GM18867 (cell line): ENCODE data around the gene RBP5.
"Not testable (repeated sequence)": the region's sequence is repeated elsewhere in the genome, so short reads cannot be mapped to it uniquely, and the experiment has no call there.

Source experiments
- ATAC-seq: cut with Tn5 transposase; IDR thresholded peaks from one replicate; pipeline ENCODE4 v1.9.1; 2021; ENCODE audit warnings: mild to moderate bottlenecking, moderate library complexity; ENCODE audit not compliant: unreplicated experiment

RBP5 gene

GRCh38 chr12:7123806-7124522 lies 4.7 kb downstream of the RBP5 start:
- ATAC-seq: no peak

- ATAC-seq: no peak
These were observed 5.6 kb downstream of the RBP5 start for GRCh38 chr12:7122811-7123769.

DNA sequence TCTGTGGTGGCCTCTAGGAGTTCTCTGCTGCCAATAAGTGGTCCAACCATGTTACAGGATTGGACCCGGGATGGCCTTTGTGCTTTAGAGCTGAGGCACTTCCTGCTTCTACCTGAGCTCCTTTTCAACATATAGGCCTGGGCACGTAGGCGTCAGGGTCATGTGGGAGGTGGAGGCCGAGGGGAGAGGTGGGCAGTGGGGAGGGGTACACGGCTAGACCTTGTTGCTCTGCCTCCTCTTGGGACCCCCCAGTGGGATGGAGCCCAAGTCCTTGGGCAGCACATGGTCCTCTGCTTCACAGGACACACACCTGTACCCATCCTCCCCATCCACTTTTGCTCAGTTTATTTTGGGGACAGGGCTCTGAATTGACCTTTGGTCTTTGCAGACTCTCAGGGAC lies 7.4 kb downstream of the RBP5 start:
- ATAC-seq: no peak

GRCh38 chr12:7120166-7120565 lies 8.5 kb downstream of the RBP5 start:
- ATAC-seq: no peak

GRCh38 chr12:7118881-7119280 lies 9.8 kb downstream of the RBP5 start:
- no peak for ATAC-seq

GRCh38 chr12:7117670-7118069 lies 11.0 kb downstream of the RBP5 start:
- no peak for ATAC-seq

DNA sequence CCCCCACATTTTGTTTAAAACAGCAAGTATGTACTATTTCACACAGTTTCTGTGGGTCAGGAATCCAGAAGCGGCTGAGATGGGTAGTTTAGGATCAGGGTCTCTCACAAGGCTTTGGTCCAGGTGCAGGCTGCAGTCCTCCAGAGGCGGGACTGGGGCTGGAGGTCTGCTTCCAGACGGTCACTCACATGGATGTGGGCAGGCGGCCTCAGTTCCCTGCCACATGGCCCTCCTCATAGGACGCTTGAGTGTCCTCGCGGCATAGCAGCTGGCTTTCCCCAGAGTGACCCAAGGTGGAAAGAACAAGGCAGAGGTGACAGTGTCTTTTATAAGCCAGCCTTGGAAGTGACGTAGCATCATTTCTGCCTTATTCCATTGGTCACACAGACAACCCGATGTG lies 11.8 kb downstream of the RBP5 start:
- no peak for ATAC-seq

DNA sequence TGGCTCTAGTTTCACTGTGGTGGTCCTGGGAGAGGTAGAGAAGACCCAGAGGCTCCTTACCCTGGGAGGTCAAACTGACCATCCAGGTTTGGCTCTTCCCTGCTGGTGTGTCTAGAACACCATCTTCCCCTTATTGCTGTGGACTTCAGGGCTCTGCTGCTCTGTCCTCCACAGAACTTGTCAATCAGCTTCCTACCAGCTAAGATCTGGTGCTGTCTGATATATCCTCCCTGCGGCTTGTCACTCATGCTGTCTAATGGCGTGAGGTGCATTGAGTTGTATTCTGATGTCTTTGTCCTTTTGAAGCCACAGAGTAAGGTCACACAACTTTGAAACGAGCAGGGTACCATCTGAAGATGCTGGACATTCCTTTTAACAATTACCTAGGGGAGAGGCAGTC lies 12.5 kb downstream of the RBP5 start:
- no peak for ATAC-seq

GRCh38 chr12:7114851-7115250 lies 13.8 kb downstream of the RBP5 start:
- no peak for ATAC-seq

DNA sequence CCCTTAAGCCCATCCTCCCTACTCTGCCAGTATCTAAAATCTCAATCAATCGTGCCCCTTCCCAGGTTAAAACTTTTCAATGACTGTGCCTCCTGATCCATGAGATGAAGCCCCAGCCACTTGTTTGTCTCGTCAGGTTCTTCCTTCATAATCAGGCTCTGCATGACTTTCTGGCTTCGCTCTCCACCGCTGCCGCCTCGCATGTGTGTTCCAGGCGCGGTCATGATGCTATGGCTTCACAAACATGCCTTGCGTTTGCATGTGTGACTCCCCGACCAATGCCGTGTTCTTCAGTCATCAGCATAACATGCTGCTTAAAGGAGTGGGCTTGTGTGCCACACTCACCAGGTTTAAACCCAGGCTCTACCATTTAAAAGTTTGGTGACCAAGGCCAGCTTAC lies 14.7 kb downstream of the RBP5 start:
- ATAC-seq: no peak

GRCh38 chr12:7113389-7113871 lies 15.3 kb downstream of the RBP5 start:
- no peak for ATAC-seq

- ATAC-seq: no peak
These were observed 16.6 kb downstream of the RBP5 start for GRCh38 chr12:7112041-7112440.

DNA sequence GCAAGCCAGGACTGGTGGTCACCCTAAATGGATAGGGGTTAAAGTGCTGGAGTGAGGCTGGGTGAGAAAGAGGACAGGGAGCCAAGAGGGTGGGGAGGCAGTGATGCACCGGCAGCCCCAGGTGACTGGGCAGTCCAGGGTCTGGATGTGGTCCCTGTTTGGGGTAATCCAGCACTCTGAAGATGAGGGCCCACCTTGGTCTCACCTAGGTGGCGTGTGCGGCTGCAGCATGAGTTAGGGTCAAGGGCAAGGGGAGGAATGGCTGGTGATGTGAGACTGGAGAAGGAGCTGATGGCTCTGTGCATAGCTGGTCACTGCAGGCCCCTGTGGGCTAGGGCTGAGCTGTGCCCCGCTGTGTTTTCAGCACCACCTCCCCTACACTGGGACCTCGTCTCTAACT lies 18.0 kb downstream of the RBP5 start:
- no peak for ATAC-seq

DNA sequence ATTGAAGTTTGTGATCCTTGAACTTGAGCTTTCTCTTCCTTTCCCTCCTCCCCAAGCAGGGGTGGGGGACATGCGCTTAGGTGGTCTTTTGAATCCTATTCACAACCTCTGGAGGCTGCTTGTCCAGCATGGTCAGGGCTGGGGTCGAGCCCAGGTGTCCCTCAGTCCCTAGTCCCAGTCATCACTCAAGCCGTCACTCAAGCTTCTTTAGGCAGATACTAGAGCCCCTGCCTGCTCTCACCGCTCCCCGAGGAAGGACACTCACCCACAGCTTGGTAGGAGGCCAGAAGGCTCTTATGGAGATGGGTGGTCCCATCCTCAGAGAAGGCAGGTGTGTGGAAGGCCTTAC lies 19.1 kb downstream of the RBP5 start:
- ATAC-seq: no peak

- ATAC-seq: peak; percentile 46
These were observed 19.7 kb downstream of the RBP5 start, which contains the start of gene C1RL for GRCh38 chr12:7108796-7109571. C1RL (minus strand) TSS chr12:7109214; CDS start chr12:7109180, 34 bp downstream.

DNA sequence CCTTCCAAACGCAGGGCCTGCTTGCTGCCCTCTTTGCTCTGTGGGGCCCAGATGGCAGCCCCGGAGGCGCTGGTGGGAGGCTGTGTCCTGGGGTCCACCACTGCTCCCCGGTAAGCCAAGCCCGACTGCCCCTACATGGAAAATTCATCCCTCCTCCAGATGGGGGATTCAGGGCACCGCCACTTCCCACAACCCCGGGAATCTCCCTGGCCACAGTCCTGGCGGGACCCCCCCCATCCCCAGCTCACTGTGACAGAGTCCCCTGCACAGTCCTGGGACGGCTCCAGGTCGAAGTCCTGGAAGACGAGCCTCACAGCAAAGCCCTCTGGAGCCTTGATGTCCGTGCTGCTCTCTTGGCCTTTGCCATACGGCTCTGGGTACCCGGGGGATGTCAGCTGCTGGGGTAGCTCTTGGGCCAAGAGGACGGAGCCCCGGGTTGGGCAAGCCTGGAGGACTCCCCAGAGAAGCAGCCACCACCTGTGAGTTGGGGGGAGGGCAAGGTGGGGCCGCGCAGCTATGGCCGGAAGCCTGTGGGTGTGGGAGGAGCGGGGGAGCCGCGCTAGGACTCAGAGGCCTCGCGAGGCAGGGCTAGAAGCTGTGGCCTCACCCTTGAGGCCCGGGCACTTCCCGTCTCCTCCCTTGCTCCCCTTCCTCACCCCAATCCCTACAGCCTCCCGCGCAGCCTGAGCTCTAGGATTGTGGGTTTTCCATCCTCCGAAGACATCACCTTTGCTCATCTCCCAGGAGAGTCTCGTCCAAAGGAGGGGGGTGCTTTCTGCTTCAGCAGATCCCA lies 20.5 kb downstream of the RBP5 start:
- peak; percentile 89 for ATAC-seq

- no peak for ATAC-seq
These were observed 21.1 kb downstream of the RBP5 start for GRCh38 chr12:7107636-7108002.

DNA sequence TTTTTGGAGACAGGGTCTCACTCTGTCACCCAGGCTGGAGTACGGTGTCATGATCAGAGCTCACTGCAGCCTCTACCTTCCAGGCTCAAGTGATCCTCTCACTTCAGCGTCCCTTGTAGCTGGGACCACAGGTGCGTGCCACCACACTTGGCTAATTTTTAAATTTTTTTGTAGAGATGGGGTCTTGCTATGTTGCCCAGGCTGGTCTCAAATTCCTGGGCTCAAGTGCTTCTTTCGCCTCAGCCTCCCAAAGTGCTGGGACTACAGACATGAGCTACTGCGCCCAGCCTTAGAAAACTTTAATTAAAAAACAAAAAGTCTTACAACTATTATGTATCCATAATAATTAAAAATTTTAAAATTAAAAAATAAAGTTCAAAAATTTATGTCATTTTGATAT lies 21.5 kb downstream of the RBP5 start:
- not testable (repeated sequence) for ATAC-seq

DNA sequence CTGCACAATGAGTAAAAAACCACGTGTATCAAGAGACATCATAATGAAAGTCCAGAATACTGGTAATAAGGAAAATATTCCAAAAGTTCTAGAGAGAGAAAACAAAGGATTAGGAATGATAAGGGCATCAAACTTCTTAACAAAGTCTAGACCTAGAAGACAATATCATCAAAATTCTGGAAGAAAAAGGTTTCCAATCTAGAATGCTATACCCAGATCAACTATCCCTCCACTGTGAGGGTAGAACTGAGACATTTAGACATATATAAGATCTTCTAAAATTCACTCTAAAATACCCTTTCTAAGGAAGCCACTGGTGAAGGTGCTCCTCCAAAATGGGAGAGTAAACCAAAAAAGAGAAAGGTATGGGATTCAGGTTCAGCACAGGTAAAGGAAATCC lies 22.6 kb downstream of the RBP5 start:
- no peak for ATAC-seq

GRCh38 chr12:7103837-7104584 lies 24.7 kb downstream of the RBP5 start:
- ATAC-seq: no peak
